ENCODE results near the gene KCNAB2. TPM values are rescaled to one million over a fixed set of nuclear protein-coding genes. Genes with fewer than 3 reads are reported as not detected.

Gene KCNAB2
- polyA plus RNA-seq, 3 donors: 11.5 to 178 (median 22.7) TPM

DNA sequence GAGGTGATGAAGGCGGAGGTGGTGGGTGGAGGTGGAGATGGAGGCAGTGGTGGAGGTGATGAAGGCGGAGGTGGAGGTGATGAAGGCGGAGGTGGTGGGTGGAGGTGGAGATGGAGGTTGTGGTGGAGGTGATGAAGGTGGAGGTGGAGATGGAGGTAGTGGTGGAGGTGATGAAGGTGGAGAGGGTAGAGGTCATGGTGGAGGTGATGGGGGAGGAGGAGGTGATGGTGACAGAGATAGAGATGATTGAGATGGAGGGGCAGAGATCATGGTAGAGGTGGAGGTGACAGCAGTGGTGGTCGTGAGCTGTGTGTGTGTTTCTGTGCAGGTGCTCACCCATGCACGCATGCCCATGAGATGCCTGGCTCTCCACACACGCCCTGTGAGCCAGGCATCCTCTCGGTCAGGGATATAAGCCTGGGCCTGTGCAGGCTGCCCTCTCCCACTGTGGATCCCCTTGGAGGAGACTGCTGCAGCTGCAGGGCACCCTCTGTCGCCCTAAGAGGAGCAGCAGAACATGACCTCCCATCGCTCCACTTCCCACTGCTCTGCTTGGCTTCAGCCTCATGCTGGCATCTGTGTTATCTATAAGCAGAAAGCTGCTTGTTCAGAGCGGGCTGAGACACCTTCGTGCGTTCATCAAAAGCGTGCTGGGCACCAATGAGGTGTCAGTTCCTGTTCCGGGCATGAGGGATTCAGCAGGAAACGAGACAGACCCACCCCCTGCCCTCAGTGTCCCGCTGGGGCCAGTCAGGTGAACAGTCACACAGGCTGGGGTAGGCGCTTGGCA is 33.0 kb upstream of the KCNAB2 start:
- TF ChIP-seq, protein P1, sequence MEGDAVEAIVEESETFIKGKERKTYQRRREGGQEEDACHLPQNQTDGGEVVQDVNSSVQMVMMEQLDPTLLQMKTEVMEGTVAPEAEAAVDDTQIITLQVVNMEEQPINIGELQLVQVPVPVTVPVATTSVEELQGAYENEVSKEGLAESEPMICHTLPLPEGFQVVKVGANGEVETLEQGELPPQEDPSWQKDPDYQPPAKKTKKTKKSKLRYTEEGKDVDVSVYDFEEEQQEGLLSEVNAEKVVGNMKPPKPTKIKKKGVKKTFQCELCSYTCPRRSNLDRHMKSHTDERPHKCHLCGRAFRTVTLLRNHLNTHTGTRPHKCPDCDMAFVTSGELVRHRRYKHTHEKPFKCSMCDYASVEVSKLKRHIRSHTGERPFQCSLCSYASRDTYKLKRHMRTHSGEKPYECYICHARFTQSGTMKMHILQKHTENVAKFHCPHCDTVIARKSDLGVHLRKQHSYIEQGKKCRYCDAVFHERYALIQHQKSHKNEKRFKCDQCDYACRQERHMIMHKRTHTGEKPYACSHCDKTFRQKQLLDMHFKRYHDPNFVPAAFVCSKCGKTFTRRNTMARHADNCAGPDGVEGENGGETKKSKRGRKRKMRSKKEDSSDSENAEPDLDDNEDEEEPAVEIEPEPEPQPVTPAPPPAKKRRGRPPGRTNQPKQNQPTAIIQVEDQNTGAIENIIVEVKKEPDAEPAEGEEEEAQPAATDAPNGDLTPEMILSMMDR (IDR thresholded peaks at IDR 0.05): no peak
- Mint-ChIP-seq H3K27ac (peak overlapping the region in 1 of 7 donors; percentile 53), H3K36me3 (peaks cover 22 to 42% of the 10 kb centered on the region in 2 donors), H3K4me3 (no peak overlapping the region), H3K4me1 (peaks cover 23% of the 10 kb centered on the region), H3K27me3 (ENCODE audit: low read depth in 3 of 3) (peaks cover 0 to 3% (median 2%) of the 10 kb centered on the region in 3 donors), H3K9me3 (peaks cover 0 to 2% (median 0%) of the 10 kb centered on the region in 7 donors)
- intact Hi-C loops (cut with micrococcal nuclease): no loop called here
- Histone ChIP-seq H3K9me3 (replicated peaks in 1 of 2; ENCODE audit: control insufficient read depth in 1 of 2, insufficient read depth in 1 of 2, low read length in 2 of 2) (no peaks in the 10 kb centered on the region), H3K4me3 (replicated peaks in 1 of 3; ENCODE audit: low read depth in 2 of 3, low read length in 3 of 3) (no peak overlapping the region), H3K79me2 (ENCODE audit: insufficient read depth, low read length) (no peaks in the 10 kb centered on the region), H2AFZ (ENCODE audit: insufficient read depth, low read depth, low read length, poor library complexity, severe bottlenecking) (no peak overlapping the region), H3K27ac (ENCODE audit: low read depth in 1 of 2, low read length in 2 of 2) (no peak overlapping the region), H3K27me3 (ENCODE audit: control insufficient read depth in 2 of 2, insufficient read depth in 2 of 2, low read length in 2 of 2) (no peaks in the 10 kb centered on the region), H3K36me3 (replicated peaks in 1 of 2; ENCODE audit: control insufficient read depth in 1 of 2, insufficient read depth in 2 of 2, low read length in 2 of 2) (peaks cover 0 to 22% of the 10 kb centered on the region in 2 donors), H3K4me1 (ENCODE audit: control insufficient read depth in 1 of 2, insufficient read depth in 2 of 2, low read length in 2 of 2) (peaks cover 17 to 29% of the 10 kb centered on the region in 2 donors), H3K9ac (ENCODE audit: insufficient read depth, low read length, poor library complexity, severe bottlenecking) (no peak overlapping the region), H3K4me2 (replicated peaks; ENCODE audit: extremely low read depth, low read length, poor library complexity, severe bottlenecking) (no peak overlapping the region), H4K20me1 (ENCODE audit: insufficient read depth, low read length) (peaks cover 25% of the 10 kb centered on the region)
- no peak for DNase-seq
- WGBS (ENCODE audit: insufficient coverage): 89% methylated on average over 17 of the region's 17 CpGs

DNA sequence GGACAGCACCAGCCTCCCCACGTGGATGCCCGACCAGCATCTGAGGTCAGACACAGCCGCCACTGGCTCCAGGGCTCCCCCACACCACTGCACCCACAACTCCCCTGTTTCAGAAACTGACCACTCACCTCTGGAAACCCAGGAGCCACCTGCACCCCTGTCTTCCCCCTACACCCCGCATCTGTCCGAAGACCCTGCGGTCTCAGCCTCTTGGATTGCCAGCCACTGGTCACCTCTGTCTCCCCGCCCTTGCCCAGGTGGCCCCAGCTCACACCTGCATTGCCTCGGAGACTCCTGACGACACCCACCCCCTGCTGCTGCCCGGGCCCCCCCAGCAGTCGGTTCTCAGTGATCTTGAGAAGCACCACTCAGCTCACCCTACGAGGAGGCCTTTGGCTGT is 32.2 kb upstream of the KCNAB2 start:
- no peaks in the 10 kb centered on the region for H3K27me3 ChIP-seq (ENCODE audit: control insufficient read depth in 2 of 2, insufficient read depth in 2 of 2, low read length in 2 of 2)
- Mint-ChIP-seq H3K36me3 (peaks cover 18 to 35% of the 10 kb centered on the region in 2 donors), H3K27me3 (ENCODE audit: low read depth in 3 of 3) (peaks cover 0 to 3% (median 2%) of the 10 kb centered on the region in 3 donors), H3K9me3 (peaks cover 0 to 2% (median 0%) of the 10 kb centered on the region in 7 donors), H3K4me1 (peaks cover 23% of the 10 kb centered on the region), H3K4me3 (no peak overlapping the region), H3K27ac (peak overlapping the region in 4 of 7 donors; percentile 42 to 80 (median 60))
- DNase-seq: no peak
- no peaks in the 10 kb centered on the region for H3K9me3 ChIP-seq (replicated peaks in 1 of 2; ENCODE audit: control insufficient read depth in 1 of 2, insufficient read depth in 1 of 2, low read length in 2 of 2)
- WGBS (ENCODE audit: insufficient coverage): 96% methylated on average over 11 of the region's 12 CpGs
- no peak overlapping the region for H2AFZ ChIP-seq (ENCODE audit: insufficient read depth, low read depth, low read length, poor library complexity, severe bottlenecking)
- peaks cover 18% of the 10 kb centered on the region for H4K20me1 ChIP-seq (ENCODE audit: insufficient read depth, low read length)
- no peaks in the 10 kb centered on the region for H3K79me2 ChIP-seq (ENCODE audit: insufficient read depth, low read length)
- peaks cover 16 to 29% of the 10 kb centered on the region in 2 donors for H3K4me1 ChIP-seq (ENCODE audit: control insufficient read depth in 1 of 2, insufficient read depth in 2 of 2, low read length in 2 of 2)
- intact Hi-C loops (cut with micrococcal nuclease): no loop called here
- TF ChIP-seq, protein P1 (IDR thresholded peaks at IDR 0.05): no peak
- H3K4me2 ChIP-seq (replicated peaks; ENCODE audit: extremely low read depth, low read length, poor library complexity, severe bottlenecking): no peak overlapping the region
- H3K9ac ChIP-seq (ENCODE audit: insufficient read depth, low read length, poor library complexity, severe bottlenecking): no peak overlapping the region
- no peak overlapping the region for H3K4me3 ChIP-seq (replicated peaks in 1 of 3; ENCODE audit: low read depth in 2 of 3, low read length in 3 of 3)
- H3K36me3 ChIP-seq (replicated peaks in 1 of 2; ENCODE audit: control insufficient read depth in 1 of 2, insufficient read depth in 2 of 2, low read length in 2 of 2): peaks cover 0 to 22% of the 10 kb centered on the region in 2 donors
- H3K27ac ChIP-seq (ENCODE audit: low read depth in 1 of 2, low read length in 2 of 2): peak overlapping the region in 1 of 2 donors; percentile 73
